ENCODE data around the gene SLAMF7. TPM values are rescaled to one million over a fixed set of nuclear protein-coding genes. Genes with fewer than 3 reads are reported as not detected.

Gene SLAMF7
- total RNA-seq, 4 donors from 2014 or later = 0.91 to 8.0 (median 4.5) TPM

DNA sequence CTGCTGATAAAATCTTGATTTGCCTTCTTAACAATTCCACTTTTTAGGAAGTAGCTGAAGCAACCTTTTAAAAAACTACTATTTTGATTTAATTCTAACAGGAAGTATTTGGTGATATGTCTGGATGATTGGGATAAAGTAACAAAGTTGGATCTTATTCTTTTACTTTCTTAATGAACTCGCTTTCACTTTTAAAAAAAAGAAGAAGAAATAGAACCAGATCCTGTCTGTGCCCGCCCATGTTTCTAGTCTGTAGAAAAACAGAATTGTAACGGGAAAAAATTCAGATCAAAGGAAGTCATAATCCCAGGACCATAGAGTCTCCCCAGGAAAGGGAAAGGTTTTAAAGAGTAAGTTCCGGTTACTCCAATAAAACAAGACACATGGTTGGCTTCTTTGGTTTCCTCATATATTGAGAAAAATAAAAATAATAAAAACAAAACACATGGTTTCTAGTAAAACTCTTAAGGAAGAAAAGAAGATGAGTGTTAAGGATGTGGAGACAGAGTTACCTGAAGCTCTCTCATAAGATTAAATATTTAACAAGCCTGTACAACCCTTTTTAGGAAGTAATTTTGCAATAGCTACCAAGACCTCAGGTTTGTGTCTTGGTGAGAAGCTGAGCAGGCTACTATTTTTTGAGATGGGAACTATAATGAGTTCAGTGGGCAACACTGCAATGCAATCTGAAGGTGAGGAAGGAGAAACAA lies 32.4 kb upstream of the SLAMF7 start:
- 27 to 36% methylated on average over 4 of the region's 4 CpGs for WGBS, 2 donors
- DNase-seq (ENCODE audit: low spot score in 2 of 2) = no peak
- no peak overlapping the region for H3K4me3 ChIP-seq (ENCODE audit: low read depth, poor library complexity, severe bottlenecking)
- TF ChIP-seq POLR2A (IDR thresholded peaks at IDR 0.05) = no peak
- TF ChIP-seq, protein P1, sequence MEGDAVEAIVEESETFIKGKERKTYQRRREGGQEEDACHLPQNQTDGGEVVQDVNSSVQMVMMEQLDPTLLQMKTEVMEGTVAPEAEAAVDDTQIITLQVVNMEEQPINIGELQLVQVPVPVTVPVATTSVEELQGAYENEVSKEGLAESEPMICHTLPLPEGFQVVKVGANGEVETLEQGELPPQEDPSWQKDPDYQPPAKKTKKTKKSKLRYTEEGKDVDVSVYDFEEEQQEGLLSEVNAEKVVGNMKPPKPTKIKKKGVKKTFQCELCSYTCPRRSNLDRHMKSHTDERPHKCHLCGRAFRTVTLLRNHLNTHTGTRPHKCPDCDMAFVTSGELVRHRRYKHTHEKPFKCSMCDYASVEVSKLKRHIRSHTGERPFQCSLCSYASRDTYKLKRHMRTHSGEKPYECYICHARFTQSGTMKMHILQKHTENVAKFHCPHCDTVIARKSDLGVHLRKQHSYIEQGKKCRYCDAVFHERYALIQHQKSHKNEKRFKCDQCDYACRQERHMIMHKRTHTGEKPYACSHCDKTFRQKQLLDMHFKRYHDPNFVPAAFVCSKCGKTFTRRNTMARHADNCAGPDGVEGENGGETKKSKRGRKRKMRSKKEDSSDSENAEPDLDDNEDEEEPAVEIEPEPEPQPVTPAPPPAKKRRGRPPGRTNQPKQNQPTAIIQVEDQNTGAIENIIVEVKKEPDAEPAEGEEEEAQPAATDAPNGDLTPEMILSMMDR (IDR thresholded peaks at IDR 0.05) = no peak
- intact Hi-C loops (cut with DNase I; ENCODE audit: low total_unique reads) = no loop called here

DNA sequence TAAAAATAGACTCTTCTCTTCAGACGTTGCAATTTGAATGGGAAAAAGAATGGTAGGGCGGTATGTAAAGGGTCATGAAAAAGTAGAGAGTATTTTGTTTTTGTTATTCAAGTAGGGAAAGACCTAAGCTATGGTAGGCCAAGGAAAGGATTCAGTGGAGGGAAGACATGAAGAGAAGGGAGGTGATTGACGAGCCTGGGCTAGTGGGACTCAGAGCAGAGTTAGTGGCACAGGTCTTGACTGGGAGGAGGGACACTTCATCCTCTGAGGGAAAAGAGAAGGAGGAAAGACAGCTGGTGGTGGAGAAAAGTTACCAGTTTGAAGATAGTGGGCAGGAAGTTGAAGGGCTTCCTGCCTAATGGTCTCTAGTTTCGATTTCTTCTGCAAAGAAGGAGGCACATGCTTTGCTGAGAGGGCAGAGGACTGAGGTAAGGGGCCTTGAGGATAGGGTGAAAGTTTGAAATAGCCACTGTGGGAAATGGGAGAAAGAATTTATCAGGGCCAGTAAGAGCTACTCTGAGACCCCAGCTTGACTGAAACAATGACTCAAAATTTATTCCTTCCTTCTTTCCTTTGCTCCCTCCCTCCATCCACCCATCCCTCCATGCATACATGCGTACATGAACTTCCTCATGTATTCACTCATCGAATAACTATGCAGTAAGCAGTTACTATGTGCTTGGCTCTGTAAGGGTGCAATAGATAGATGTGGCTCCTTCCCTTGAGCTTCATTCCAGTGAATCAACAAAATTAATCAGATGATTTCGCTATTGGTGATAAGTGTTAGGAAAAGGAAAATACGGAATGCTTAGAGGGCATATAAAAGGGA lies 31.6 kb upstream of the SLAMF7 start:
- 77 to 78% methylated on average over 8 of the region's 8 CpGs for WGBS, 2 donors
- DNase-seq (ENCODE audit: low spot score in 2 of 2) = no peak
- H3K4me3 ChIP-seq (ENCODE audit: low read depth, poor library complexity, severe bottlenecking) = no peak overlapping the region
- intact Hi-C loops (cut with DNase I; ENCODE audit: low total_unique reads) = no loop called here
- no peak for TF ChIP-seq POLR2A (IDR thresholded peaks at IDR 0.05)

DNA sequence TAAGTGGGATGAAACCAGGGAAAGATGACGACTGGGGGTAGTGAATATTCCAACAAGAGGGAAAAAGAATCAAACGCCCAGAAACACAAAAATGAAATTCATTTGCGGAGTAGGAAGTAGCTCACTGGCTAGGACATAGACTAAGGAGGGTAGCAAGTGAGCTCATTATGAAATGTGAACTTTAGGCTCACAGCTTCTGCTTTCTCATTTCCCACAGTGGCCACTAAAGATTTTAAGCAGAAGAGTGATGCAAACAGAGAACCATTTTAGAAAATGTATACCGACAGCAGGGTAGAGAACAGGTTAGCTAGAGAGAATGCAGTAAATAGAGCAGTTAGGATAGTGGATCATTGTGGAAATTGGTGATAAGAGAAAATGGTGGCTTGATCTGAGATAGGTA lies 30.9 kb upstream of the SLAMF7 start:
- no peak for DNase-seq (ENCODE audit: low spot score in 2 of 2)
- intact Hi-C loops (cut with DNase I; ENCODE audit: low total_unique reads) = no loop called here
- no peak overlapping the region for H3K4me3 ChIP-seq (ENCODE audit: low read depth, poor library complexity, severe bottlenecking)
- WGBS, 2 donors = 79 to 88% methylated on average over 4 of the region's 4 CpGs
- TF ChIP-seq, protein P1 (IDR thresholded peaks at IDR 0.05) = no peak
- no peak for TF ChIP-seq POLR2A (IDR thresholded peaks at IDR 0.05)

DNA sequence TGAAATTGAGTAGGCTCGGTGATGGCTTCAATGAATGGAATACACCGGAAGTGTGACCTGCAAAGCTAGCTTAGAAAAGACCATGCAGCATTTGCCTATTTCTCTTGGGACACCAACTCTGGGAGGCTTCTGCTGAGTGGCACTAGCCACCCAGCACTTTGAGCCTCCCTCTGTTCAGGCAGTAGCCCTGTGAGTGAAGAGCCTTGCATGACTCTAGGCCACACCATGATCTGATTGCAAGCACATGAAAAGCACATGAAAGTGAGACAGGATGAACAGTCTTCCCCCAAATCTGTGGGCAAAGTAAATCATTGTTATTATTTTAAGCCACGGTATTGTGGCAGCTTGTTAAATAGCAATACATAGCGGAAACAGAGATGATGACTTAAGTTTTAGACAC lies 30.2 kb upstream of the SLAMF7 start:
- 70 to 75% methylated on average over 4 of the region's 4 CpGs for WGBS, 2 donors
- intact Hi-C loops (cut with DNase I; ENCODE audit: low total_unique reads) = no loop called here
- no peak overlapping the region for H3K4me3 ChIP-seq (ENCODE audit: low read depth, poor library complexity, severe bottlenecking)
- DNase-seq (ENCODE audit: low spot score in 2 of 2) = no peak
- TF ChIP-seq, protein P1 (IDR thresholded peaks at IDR 0.05) = no peak
- TF ChIP-seq POLR2A (IDR thresholded peaks at IDR 0.05) = no peak

DNA sequence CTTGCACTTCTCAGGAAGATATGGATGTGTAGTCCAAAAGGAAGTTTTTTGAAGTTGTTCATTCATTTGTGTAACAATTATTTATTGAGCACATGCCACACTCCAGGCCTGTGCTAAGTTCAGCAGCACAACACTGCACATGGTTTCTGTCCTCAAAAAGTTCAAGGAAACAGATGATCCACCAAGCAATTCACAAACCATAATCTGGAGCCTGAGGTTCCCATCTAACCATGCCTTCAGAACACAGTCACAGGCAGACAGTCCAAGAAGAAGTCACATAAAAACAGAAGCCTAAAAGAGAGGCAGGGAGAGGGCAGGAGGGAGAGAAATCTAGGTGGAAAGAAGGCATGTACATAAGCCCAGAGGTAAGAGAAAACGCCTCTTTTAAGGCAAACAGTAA lies 29.3 kb upstream of the SLAMF7 start:
- intact Hi-C loops (cut with DNase I; ENCODE audit: low total_unique reads) = no loop called here
- no peak for TF ChIP-seq POLR2A (IDR thresholded peaks at IDR 0.05)
- TF ChIP-seq, protein P1 (IDR thresholded peaks at IDR 0.05) = no peak
- H3K4me3 ChIP-seq (ENCODE audit: low read depth, poor library complexity, severe bottlenecking) = no peak overlapping the region
- no peak for DNase-seq (ENCODE audit: low spot score in 2 of 2)
- 60 to 73% methylated on average over 1 of the region's 1 CpG for WGBS, 2 donors

DNA sequence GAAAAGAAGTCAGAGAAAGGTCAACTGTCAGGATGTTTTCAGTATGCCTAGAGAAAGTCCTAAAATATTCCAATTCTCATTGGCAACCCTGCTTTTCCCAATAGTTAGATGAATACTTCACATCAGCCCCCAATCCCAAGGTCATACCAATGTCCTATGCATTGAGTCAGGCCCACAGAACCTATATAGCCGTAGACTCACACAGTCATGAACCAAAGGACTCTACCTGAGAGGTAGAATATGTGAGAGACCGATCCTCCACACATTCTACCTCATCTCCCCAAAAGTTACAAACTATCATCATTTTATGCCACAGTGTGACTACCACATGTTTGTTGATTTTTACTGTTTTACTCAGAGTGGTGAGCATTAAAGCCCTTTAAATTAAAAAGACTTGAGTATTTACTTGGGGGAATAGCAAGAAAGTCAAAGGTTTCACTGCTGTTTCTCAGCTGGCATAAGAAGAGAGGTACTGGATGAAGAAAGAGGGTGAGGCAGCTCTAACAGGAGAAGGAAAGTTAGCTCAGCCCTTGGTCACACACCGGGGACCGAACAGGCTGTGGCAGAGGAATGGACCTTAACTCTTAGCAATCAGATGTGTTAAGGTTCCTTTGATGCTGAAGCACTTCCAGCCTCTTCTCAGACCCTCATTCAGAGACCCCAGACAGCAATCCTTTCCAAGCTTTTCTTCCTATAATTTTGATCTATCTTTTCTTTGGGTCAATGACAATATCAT lies 28.4 kb upstream of the SLAMF7 start:
- no peak overlapping the region for H3K4me3 ChIP-seq (ENCODE audit: low read depth, poor library complexity, severe bottlenecking)
- 90% methylated on average over 4 of the region's 4 CpGs for WGBS, 2 donors
- DNase-seq (ENCODE audit: low spot score in 2 of 2) = no peak
- no peak for TF ChIP-seq POLR2A (IDR thresholded peaks at IDR 0.05)
- TF ChIP-seq, protein P1 (IDR thresholded peaks at IDR 0.05) = no peak
- intact Hi-C loops (cut with DNase I; ENCODE audit: low total_unique reads) = no loop called here
